SKM-1 treated with dmso at 0.1 percent for 144 hours (cell line): ENCODE results near the gene IFNB1.

Source experiments
- DNase-seq: peaks from one replicate; lab custom pipeline; 2025; ENCODE audit not compliant: unreplicated experiment; lab: John Stamatoyannopoulos, UW

Gene IFNB1

DNA sequence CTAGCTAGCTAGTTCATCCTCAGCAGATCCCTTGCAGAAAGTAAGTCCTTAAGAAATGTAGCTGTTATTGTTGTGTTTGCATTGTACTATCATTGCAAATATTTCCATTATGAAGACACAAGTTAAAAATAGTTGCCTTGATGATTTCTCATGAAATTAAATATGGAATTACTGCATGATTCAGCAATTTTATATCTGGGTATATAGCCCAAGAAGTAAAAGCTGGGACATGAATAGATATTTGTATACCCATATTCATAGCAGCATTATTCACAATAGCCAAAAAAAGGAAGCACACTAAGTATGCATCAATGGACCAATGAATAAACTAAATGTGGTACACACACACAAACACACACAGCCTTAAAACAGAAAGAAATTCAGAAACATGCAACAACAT lies 6.8 kb downstream of the IFNB1 start:
- no peak for DNase-seq

DNA sequence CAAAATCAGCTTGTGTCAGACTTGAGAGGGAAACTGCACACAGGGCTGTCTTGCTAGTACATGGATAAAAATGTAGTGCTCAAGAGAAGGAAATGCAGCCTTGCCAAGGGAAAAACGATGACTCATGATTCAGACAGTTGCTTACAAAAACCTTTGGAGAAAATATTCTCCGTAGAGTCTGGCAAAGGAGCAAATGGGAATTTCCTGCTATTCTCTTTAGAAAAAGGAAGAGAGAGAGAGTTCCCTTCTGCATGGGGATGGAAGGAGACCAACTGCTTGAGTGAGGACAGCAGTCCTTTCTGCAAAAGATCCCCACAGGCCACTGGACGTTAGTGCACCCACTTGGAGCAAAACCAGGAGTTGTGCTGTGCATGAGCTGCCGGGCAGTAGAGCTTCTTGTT lies 7.6 kb downstream of the IFNB1 start:
- DNase-seq, result no peak

DNA sequence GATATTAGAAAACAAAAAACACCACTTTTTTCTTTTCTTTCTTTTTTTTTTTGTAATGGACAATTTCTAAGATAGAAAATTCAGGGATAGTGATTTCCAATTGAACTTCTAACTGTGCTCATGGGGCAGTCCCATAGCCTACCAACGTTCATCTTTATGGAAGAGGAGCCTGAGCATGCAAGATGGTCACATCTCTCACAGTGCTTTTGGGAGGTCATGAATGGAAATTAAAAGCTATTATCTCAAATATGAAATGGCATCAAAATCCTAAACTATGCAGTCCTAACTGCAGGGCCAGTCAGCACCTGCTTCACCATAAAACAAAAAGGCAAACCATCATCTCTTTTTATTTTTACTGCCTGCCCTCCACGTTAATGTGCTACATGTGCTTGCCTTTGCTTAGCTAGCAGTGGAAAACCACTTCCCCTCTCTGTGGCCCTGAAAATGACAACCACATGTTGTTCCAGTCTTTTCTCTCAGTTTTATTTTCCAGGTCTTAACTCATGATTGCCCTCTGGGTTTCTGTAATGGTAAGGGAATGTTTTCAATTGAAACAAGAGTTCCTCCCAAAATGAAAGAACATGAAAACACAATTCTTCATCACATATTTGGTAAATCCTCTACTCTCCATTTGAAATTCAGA lies 16.7 kb downstream of the IFNB1 start:
- peak; percentile 11 for DNase-seq

DNA sequence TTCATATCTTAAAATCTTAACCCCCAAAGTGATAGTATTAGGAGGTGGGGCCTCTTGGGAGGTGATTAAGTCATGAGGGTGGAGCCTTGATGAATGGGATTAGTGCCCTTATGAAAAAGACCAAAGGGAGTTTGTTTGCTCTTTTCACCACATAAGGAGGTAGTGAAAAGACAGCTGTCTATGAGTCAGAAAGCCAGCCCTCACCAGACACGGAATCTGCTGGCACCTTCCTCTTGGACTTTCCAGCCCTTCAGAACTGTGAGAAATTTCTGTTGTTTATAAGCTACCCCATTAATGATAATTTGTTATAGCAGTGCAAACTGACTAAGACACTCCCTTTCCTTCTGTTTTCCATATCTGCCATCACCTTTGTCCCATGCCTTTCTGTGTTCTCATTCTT lies 20.8 kb downstream of the IFNB1 start:
- no peak for DNase-seq

DNA sequence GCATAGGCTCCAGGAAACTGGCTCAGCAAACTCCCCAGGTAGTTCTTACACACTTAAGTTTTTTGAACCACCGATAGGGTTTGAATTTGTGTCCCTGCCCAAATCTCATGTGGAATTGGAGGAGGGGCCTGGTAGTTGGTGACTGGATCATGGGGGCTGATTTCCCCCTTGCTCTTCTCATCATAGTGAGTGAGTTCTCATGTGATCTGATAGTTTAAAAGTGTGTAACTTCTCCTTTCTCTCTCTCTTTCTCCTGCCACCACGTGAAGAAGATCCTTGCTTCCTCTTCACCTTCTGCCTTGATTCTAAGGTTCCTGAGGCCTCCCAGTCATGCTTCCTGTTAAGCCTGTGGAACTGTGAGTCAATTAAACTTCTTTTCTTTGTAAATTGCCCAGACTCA lies 23.9 kb downstream of the IFNB1 start:
- DNase-seq, result peak; percentile 38

DNA sequence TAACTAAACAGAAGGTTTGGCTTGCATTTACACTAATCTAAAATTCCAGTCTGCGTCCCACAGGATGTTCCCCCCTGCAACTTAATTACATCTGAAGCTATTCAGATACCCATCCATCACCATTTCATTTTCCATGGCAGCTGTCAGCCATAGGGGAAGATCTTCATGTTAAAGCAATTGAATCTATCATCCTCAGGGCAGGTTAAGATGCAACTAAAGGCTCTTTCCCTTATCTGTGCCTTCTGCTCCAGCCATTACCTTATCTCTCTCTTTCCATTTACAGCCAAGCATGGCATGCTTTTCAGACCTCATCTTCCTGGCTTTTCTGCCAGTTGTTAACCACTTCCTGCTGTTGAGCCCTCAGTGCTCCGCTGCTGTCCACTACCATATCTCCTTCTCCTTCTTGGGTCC lies 30.5 kb downstream of the IFNB1 start:
- peak; percentile 18 for DNase-seq

DNA sequence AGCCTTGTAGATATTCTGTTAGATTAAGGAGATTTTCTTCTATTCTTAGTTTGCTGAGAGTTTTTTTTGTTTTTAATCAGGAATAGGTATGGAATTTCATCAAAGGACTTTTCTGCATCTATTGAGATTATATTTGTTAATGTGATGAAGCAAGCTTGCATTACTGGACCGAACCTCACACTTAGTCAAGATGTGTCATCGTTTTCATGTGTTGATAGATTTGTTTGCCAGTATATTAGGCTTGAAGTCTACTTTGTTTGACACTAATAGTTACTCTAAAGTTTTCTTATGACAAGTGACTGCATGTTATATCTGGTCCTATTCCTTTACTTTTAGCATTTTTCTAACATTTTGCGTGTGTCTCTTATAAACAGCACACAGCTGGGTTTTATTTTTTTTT lies 33.9 kb downstream of the IFNB1 start:
- DNase-seq, result no peak

DNA sequence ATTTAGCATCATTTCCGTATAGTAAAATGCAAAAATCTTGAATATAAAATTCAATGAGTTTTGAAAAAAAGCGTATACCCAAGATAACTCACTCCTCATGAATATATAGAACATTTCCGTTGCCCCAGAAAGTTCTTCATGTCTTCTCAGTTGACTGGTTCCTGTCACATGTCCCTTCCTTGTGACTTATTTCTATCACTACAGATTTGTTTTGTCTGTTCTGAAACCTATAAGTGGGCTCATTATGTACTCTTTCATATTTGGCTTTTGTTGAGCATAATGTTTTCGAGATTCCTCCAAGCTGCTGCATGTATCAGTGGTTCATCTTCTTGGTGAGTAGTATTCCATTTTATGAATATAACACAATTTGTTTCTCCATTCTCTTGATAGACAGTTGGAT lies 35.3 kb downstream of the IFNB1 start:
- DNase-seq, result no peak

DNA sequence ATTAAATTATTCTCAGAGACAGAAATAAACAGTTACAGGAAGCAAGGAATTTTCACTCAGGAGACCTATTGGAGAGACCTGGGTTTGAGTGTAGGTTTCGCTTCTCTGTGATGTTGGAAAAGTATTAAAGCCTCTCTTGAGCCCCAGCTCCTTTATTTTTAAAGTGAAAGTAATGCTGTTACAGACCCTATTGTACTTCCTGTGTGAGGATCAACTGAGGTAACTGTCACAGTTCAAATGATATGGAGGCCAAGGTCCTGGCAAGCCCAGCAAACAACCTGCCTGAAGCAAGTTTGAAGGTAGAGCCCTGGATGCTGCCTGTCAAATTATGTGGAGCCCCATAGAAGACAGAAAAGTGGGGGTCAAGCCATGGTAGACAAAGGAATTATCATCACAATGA lies 38.4 kb downstream of the IFNB1 start:
- DNase-seq, result no peak

DNA sequence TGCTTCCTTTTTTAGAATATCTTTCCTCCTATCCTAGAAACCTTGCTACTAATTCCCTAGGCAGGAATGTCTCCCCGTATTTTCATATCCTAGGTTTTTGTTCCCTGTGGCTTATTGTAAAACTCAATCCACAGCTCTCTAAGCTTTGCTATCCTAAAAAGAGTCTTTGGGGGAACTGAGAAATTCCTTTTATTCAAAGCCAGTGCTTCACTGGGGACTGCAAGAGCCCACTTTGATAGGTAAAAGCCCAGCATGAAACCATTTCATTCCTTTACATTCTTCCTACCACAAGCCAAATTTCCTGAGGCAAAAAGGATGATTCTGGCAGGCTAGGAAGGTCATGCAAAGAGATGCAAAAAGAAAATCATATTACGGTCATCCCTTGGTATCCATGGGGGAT lies 40.5 kb downstream of the IFNB1 start:
- no peak for DNase-seq

DNA sequence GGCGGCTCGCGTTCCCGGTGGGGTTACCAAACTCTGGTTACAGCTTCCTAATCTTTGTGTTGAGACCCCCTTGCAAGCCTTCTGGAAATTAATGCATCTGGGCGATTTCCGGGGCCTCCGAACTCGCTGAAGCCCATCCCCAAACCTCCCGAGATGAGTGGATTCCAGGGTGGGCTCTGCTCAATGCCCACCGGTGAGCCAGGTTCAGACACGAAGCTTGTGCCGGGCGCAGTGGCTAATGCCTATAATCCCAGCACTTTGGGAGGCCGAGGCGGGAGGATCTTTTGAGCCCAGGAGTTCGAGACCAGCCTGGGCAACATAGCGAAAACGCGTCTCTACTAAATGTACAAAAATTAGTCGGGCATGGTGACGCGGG lies 45.9 kb downstream of the IFNB1 start:
- DNase-seq, result no peak

DNA sequence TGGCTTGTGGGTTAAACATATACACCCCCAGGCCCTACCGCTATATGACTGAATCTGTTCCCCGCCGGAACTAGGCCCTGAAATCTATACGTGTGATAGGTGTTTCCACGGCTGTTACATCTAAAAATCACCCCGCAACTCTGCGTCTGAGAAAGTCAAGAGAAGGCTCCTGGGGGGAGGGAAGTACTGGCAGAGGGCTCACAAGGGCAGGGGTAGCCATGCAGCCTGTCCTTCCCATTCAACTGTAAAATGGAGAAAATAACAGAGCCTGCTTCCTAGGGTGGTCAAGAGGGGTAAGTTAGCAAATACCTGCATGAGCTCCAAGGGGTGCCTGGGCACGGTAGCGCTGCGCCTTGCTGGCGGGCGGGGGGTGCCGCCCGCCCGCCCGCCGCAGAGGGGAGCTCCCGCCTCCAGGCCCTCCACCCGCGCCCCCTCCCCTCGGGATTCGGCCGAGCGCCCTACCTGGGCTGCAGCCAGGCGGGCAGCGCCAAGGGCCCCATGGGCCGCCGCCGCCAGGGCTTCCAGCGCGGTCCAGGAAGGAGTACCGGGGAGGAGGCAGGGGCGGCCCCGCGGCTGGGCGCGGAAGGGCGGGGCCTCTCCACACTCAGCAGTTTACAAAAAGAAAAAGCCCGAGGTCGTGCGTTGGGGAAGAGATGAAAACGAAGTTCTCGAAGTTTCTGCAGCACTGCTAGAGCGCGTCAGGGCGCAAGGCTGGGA lies 46.5 kb downstream of the IFNB1 start, which contains the start of gene HACD4:
Gene HACD4, minus strand, starts transcription at position 550 of the 717 bp plus-strand sequence. Its CDS starts 50 bp downstream, at position 500.
- peak; percentile 1 for DNase-seq

DNA sequence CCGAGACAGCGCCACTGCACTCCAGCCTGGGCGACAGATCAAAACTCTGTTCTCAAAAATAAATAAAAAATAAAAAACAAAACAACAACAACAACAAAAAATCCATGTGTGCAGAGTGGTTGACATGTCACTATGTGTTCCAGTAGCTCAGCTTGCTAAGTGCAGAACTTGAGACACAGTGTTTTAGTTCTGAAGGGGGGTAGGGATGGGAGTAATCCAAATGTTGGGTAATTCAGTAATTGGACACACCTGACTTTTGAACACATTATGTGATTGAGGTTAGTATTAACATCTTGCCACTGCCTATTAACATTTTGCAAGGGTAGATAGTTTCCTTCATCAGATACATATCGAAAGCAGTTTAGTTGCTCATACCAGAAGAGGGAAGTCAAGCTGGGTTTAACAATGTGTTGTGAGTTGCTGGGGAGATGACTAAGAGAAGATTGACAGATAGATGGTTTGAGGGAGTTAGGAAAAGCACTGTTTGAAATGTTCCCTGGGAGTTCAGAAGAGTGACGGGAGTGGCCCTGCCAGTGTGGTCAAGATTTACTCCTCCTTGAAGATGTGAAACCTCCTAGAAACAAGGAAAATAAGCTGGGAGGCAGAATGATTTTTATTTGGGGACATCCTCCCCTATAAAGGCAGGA lies 47.2 kb downstream of the IFNB1 start:
- peak; percentile 18 for DNase-seq

DNA sequence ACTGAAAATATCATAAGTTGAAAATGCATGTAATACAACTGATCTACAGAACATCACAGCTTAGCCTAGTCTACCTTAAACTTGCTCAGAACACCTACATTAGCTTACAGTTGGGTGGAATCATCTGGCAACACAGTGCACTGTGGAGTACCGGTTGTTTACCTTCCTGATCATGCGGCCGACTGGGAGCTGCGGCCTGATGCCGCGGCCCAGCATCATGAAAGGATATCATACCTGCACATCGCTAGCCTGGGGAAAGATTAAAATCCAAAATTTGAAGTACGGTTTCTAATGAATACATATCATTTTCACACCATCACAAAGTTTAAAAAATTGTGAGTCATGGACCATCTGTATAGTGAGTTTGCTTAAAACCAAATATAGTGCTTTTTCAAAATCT lies 48.1 kb downstream of the IFNB1 start:
- DNase-seq, result no peak

DNA sequence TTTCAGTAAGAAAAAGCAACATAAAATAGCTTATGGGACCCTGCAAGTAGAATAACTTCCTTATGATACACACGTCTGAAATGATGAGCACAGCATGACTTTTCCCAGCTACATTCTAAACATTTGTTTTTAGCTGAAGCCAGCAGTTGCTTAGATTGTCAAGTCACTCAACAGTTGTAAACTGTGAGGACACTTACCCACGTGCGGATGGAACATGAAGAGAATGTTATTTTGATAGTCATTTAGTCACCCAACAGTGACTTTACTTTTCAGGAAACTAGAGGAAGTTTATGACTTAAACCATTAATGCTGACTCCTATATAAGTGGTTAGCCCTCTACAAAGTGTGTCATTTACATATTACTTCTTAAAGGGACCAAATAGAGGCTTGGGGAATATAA lies 49.3 kb downstream of the IFNB1 start:
- no peak for DNase-seq

DNA sequence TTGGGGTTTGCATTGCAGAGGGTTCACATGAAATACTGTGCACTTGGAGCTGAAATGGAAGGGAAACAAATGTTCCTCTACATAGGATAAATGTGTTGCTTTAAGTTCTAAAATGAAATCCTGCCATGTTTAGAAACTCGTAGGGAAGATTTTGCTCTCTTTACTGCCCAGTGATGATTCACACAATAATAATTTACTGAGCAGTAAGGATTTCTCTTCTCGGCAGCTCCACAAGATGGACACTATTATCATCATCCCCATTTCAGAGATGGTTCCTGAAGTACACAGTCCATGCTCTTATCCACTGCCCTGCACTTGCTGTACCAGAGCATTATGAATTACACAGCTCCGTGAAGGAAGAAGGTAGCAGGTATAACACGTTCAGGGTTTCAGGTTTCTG lies 50.4 kb downstream of the IFNB1 start:
- no peak for DNase-seq
